ENCODE results near the gene DNASE1L1. TPM values are rescaled to one million over a fixed set of nuclear protein-coding genes. Genes with fewer than 3 reads are reported as not detected.

Gene DNASE1L1
- total and polyA plus RNA-seq, 2 of the 13 experiments (the other 11 are each of a cell fraction or from before 2014, with no cell fraction given), result 4.7 to 12.3 TPM

DNA sequence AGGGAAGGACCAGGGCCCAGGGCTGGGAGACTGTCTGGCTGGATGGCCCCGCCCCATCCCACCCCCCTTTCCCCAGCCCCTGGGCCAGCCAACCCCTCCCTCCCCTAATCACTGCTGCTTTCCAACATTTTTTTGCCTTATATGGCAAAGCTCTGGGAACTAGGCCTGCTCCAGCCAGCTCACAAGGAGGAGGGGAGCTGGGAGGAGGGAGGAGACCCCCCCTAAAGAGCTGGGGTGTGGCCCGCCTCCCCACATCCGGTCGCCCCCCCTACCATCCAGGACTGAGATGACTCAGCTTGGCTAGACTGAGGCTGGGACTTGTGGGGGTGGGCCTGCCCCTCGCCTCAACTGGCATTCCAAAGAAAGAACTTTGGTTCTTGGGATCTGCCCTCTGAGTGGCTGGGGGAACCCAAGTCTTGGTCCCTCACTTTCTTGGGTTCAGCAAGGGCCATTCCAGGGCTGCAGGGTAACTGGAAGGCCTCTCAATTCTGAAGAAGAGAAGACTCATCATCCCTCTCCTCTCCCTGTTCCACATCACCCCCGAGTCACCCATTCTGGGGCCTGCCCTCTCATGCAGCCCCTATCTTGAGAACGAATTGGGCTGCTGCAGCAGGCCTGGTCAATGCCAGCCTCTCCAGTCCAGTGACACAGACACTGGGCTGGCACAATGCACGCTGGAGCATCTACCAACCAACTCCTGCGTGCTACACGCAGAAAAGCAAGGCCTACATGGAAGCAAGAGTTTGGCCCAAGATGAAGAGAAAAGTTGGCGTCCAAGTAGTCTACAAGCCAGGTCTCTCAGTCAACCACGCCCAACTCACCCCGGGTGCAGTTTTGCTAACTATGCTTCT, 39.4 kb downstream of the DNASE1L1 start (continued):
- TF ChIP-seq ZNF761 (CRISPR knock-in tag; conservative IDR thresholded peaks at IDR 0.05) (no peak), BRCA1 (CRISPR knock-in tag; IDR thresholded peaks at IDR 0.05) (no peak), SIX4 (CRISPR knock-in tag; IDR thresholded peaks at IDR 0.05) (no peak), CENPT (CRISPR knock-in tag; IDR thresholded peaks at IDR 0.05; ENCODE audit: low read depth) (no peak), FOSL1 (CRISPR knock-in tag; IDR thresholded peaks at IDR 0.05; ENCODE audit: borderline replicate concordance) (no peak), ZNF550 (CRISPR knock-in tag; IDR thresholded peaks at IDR 0.05; ENCODE audit: borderline replicate concordance) (no peak), SP4 (CRISPR knock-in tag; IDR thresholded peaks at IDR 0.05) (0 out of 2 replicates have a peak, but pooled peaks have one; percentile 27), ZNF124 (CRISPR knock-in tag; IDR thresholded peaks at IDR 0.05) (no peak), NAIF1 (CRISPR knock-in tag; IDR thresholded peaks at IDR 0.05; ENCODE audit: borderline replicate concordance) (no peak), KMT2B (CRISPR knock-in tag; IDR thresholded peaks at IDR 0.05) (no peak), PHF5A (CRISPR knock-in tag; IDR thresholded peaks at IDR 0.05; ENCODE audit: low read depth, unreplicated experiment) (no peak), MYC (CRISPR knock-in tag; IDR thresholded peaks at IDR 0.05; ENCODE audit: borderline replicate concordance) (no peak), POLR2G (IDR thresholded peaks at IDR 0.05; ENCODE audit: low read depth, low read length) (peak; percentile 7; the same call in 1 of the 2 replicates), HDAC2 (CRISPR knock-in tag; IDR thresholded peaks at IDR 0.05) (no peak)
- TF ChIP-seq, protein P1, sequence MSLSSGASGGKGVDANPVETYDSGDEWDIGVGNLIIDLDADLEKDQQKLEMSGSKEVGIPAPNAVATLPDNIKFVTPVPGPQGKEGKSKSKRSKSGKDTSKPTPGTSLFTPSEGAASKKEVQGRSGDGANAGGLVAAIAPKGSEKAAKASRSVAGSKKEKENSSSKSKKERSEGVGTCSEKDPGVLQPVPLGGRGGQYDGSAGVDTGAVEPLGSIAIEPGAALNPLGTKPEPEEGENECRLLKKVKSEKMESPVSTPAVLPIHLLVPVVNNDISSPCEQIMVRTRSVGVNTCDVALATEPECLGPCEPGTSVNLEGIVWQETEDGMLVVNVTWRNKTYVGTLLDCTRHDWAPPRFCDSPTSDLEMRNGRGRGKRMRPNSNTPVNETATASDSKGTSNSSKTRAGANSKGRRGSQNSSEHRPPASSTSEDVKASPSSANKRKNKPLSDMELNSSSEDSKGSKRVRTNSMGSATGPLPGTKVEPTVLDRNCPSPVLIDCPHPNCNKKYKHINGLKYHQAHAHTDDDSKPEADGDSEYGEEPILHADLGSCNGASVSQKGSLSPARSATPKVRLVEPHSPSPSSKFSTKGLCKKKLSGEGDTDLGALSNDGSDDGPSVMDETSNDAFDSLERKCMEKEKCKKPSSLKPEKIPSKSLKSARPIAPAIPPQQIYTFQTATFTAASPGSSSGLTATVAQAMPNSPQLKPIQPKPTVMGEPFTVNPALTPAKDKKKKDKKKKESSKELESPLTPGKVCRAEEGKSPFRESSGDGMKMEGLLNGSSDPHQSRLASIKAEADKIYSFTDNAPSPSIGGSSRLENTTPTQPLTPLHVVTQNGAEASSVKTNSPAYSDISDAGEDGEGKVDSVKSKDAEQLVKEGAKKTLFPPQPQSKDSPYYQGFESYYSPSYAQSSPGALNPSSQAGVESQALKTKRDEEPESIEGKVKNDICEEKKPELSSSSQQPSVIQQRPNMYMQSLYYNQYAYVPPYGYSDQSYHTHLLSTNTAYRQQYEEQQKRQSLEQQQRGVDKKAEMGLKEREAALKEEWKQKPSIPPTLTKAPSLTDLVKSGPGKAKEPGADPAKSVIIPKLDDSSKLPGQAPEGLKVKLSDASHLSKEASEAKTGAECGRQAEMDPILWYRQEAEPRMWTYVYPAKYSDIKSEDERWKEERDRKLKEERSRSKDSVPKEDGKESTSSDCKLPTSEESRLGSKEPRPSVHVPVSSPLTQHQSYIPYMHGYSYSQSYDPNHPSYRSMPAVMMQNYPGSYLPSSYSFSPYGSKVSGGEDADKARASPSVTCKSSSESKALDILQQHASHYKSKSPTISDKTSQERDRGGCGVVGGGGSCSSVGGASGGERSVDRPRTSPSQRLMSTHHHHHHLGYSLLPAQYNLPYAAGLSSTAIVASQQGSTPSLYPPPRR (CRISPR knock-in tag; IDR thresholded peaks at IDR 0.05; ENCODE audit: borderline replicate concordance), result no peak
- TF ChIP-seq, protein P2, sequence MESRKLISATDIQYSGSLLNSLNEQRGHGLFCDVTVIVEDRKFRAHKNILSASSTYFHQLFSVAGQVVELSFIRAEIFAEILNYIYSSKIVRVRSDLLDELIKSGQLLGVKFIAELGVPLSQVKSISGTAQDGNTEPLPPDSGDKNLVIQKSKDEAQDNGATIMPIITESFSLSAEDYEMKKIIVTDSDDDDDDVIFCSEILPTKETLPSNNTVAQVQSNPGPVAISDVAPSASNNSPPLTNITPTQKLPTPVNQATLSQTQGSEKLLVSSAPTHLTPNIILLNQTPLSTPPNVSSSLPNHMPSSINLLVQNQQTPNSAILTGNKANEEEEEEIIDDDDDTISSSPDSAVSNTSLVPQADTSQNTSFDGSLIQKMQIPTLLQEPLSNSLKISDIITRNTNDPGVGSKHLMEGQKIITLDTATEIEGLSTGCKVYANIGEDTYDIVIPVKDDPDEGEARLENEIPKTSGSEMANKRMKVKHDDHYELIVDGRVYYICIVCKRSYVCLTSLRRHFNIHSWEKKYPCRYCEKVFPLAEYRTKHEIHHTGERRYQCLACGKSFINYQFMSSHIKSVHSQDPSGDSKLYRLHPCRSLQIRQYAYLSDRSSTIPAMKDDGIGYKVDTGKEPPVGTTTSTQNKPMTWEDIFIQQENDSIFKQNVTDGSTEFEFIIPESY (CRISPR knock-in tag; IDR thresholded peaks at IDR 0.05), result no peak
- TF ChIP-seq, protein P3, sequence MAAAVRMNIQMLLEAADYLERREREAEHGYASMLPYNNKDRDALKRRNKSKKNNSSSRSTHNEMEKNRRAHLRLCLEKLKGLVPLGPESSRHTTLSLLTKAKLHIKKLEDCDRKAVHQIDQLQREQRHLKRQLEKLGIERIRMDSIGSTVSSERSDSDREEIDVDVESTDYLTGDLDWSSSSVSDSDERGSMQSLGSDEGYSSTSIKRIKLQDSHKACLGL (CRISPR knock-in tag; IDR thresholded peaks at IDR 0.05), result 0 out of 2 replicates have a peak, but pooled peaks have one; percentile 7
- TF ChIP-seq, protein P4, sequence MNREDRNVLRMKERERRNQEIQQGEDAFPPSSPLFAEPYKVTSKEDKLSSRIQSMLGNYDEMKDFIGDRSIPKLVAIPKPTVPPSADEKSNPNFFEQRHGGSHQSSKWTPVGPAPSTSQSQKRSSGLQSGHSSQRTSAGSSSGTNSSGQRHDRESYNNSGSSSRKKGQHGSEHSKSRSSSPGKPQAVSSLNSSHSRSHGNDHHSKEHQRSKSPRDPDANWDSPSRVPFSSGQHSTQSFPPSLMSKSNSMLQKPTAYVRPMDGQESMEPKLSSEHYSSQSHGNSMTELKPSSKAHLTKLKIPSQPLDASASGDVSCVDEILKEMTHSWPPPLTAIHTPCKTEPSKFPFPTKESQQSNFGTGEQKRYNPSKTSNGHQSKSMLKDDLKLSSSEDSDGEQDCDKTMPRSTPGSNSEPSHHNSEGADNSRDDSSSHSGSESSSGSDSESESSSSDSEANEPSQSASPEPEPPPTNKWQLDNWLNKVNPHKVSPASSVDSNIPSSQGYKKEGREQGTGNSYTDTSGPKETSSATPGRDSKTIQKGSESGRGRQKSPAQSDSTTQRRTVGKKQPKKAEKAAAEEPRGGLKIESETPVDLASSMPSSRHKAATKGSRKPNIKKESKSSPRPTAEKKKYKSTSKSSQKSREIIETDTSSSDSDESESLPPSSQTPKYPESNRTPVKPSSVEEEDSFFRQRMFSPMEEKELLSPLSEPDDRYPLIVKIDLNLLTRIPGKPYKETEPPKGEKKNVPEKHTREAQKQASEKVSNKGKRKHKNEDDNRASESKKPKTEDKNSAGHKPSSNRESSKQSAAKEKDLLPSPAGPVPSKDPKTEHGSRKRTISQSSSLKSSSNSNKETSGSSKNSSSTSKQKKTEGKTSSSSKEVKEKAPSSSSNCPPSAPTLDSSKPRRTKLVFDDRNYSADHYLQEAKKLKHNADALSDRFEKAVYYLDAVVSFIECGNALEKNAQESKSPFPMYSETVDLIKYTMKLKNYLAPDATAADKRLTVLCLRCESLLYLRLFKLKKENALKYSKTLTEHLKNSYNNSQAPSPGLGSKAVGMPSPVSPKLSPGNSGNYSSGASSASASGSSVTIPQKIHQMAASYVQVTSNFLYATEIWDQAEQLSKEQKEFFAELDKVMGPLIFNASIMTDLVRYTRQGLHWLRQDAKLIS (CRISPR knock-in tag; IDR thresholded peaks at IDR 0.05), result no peak

Measured in HepG2 (cell line).